K562 (cell line): ENCODE data around the gene PRKAG2. TPM values are rescaled to one million over a fixed set of nuclear protein-coding genes. Genes with fewer than 3 reads are reported as not detected.

ENCODE experiments used
- CREB5 ChIP-seq: fragments of 250-450 bp; sonication (Bioruptor Pico); IDR thresholded peaks from 2 replicates; pipeline ENCODE4 v1.5.0; 2020; ENCODE audit warnings: mild to moderate bottlenecking
- E2F8 ChIP-seq: fragments of 450-650 bp; IDR thresholded peaks from 2 replicates; pipeline ENCODE4 v1.7.1; 2018; ENCODE audit warnings: mild to moderate bottlenecking, low read depth; ENCODE audit not compliant: partially characterized antibody
- MCM3 ChIP-seq: fragments of 450-650 bp; IDR thresholded peaks from 2 replicates; pipeline ENCODE4 v1.6.1; 2016
- POLR2G ChIP-seq: fragments of 200-400 bp; formaldehyde crosslinking; IDR thresholded peaks from 2 replicates; pipeline ENCODE4 v1.6.1; 2017; ENCODE audit warnings: low read depth, mild to moderate bottlenecking, antibody characterized with exemption, low read length, moderate library complexity
- ZBTB1 ChIP-seq: sonication (generic); formaldehyde crosslinking; IDR thresholded peaks from 2 replicates; pipeline ENCODE4 v1.8.1; 2023; ENCODE audit warnings: missing genetic modification reagents, low read depth, mild to moderate bottlenecking, borderline replicate concordance
- ZBTB11 ChIP-seq, 3 experiments: fragments of 200-800 bp in 1 of 3; fragments of 250-450 bp in 1 of 3; fragments of 450-650 bp in 1 of 3; sonication (Bioruptor Pico) in 1 of 3; sonication (Bioruptor generic) in 1 of 3; formaldehyde crosslinking in 1 of 3; IDR thresholded peaks; 2 replicates each; pipeline versions ENCODE4 v1.6.1 to v1.8.0; 2016 to 2022; ENCODE audit warnings: mild to moderate bottlenecking in 2 of 3, missing genetic modification characterization in 2 of 3, missing compliant biosample characterization in 1 of 3, moderate library complexity in 1 of 3
- ZKSCAN1 ChIP-seq: fragments of 150-350 bp; IDR thresholded peaks from 2 replicates; pipeline ENCODE4 v1.6.1; 2016; ENCODE audit warnings: low read depth, low read length
- polyA plus RNA-seq, 8 experiments: library from polyadenylated mRNA; depleted of rRNA in 4 of 8; stranded (reverse) in 5 of 8; unstranded in 3 of 8; fragments of >200 nt; fragmentation: Nextera tagmentation in 2 of 8; fragmentation: Illumina TruSeq in 1 of 8; extraction: Ambion mirVana in 2 of 8; extraction: Trizol in 1 of 8; gene quantifications; 2 replicates each; pipeline versions ENCODE4 v1.2.1 to v1.2.3, GENCODE V29; 2011 to 2014; ENCODE audit warnings: inconsistent platforms in 1 of 8, missing spikeins in 1 of 8
- total RNA-seq, 7 experiments: library from RNA; depleted of rRNA in 6 of 7; stranded (reverse); fragments of >200 nt in 6 of 7; fragmentation: Illumina TruSeq in 2 of 7; extraction: Trizol in 2 of 7; gene quantifications; 2 replicates each; pipeline versions ENCODE4 v1.2.1 to v1.2.3, GENCODE V29; 2011 to 2021; ENCODE audit warnings: low replicate concordance in 1 of 7

The PRKAG2 gene
- total and polyA plus RNA-seq, 9 of the 15 experiments (the other 6 are each of a cell fraction or from before 2014, with no cell fraction given), result 0.99 to 5.6 (median 3.3) TPM

- TF ChIP-seq E2F8, result no peak
- no peak for TF ChIP-seq POLR2G
- TF ChIP-seq ZKSCAN1, result no peak
- TF ChIP-seq ZBTB1 (CRISPR knock-in tag), result no peak
- TF ChIP-seq CREB5 (CRISPR knock-in tag), result no peak
- TF ChIP-seq ZBTB11 (CRISPR knock-in tag; IDR thresholded peaks at IDR 0.05), result no peak
- TF ChIP-seq MCM3, result no peak
These were observed 29.8 kb downstream of the PRKAG2 start (continued) for GRCh38 chr7:151847136-151847535.
